A673 (cell line): Measurements from ENCODE around the gene FAM170B. TPM values are rescaled to one million over a fixed set of nuclear protein-coding genes. Genes with fewer than 3 reads are reported as not detected.

Experiments used
- BruUV-seq: library from RNA; stranded (reverse); fragments of 400-500 nt; replicated peaks from 2 replicates; lab custom pipeline; 2021; lab: Mats Ljungman, UMichigan
- CTCF ChIA-PET: fragments of 300-600 bp; sonication (Branson Sonifier 250); formaldehyde crosslinking; loops from one replicate; lab custom pipeline; 2022; ENCODE audit warnings: antibody characterized with exemption; lab: Charles Lee
- POLR2A ChIA-PET: fragments of 300-600 bp; sonication (Branson Sonifier 250); formaldehyde crosslinking; loops from one replicate; lab custom pipeline; 2022; ENCODE audit warnings: antibody characterized with exemption; ENCODE audit not compliant: low non-redundant PET; lab: Charles Lee
- DNase-seq: peaks from one replicate; pipeline ENCODE4 v3.0.0-alpha.2; 2015; ENCODE audit warnings: low spot score
- H3K27ac ChIP-seq: fragments of 200-600 bp; sonication (generic); 2 replicates; pipeline ENCODE4 v1.5.1; 2016; ENCODE audit warnings: mixed run types, low read depth, mild to moderate bottlenecking, mixed read lengths, antibody characterized with exemption, low read length; ENCODE audit not compliant: poor library complexity, severe bottlenecking
- H3K27me3 ChIP-seq: fragments of 200-600 bp; sonication (generic); replicated peaks from 2 replicates; pipeline ENCODE4 v1.6.1; 2017; ENCODE audit warnings: mixed run types, low read depth, mild to moderate bottlenecking, mixed read lengths, antibody characterized with exemption, low read length; ENCODE audit not compliant: insufficient read depth, poor library complexity
- H3K36me3 ChIP-seq: fragments of 200-600 bp; sonication (generic); 2 replicates; pipeline ENCODE4 v1.6.1; 2016; ENCODE audit warnings: mixed run types, mild to moderate bottlenecking, mixed read lengths, antibody characterized with exemption, low read length; ENCODE audit not compliant: insufficient read depth, poor library complexity, severe bottlenecking
- H3K4me1 ChIP-seq: fragments of 200-600 bp; sonication (generic); 2 replicates; pipeline ENCODE4 v1.6.1; 2017; ENCODE audit warnings: mixed run types, mild to moderate bottlenecking, mixed read lengths, antibody characterized with exemption, low read length; ENCODE audit not compliant: insufficient read depth, poor library complexity, severe bottlenecking
- H3K4me3 ChIP-seq: fragments of 200-600 bp; sonication (generic); 2 replicates; pipeline ENCODE4 v1.5.1; 2016; ENCODE audit warnings: low read depth, mixed run types, mild to moderate bottlenecking, mixed read lengths, low read length; ENCODE audit not compliant: poor library complexity, severe bottlenecking
- H3K9me3 ChIP-seq: fragments of 200-600 bp; sonication (generic); 2 replicates; pipeline ENCODE4 v1.6.1; 2016; ENCODE audit warnings: mixed run types, low read depth, mild to moderate bottlenecking, mixed read lengths, antibody characterized with exemption, low read length; ENCODE audit not compliant: poor library complexity, severe bottlenecking
- CTCF ChIP-seq: fragments of 300-800, 200-600 bp; sonication (generic); conservative IDR thresholded peaks from 2 replicates; pipeline ENCODE4 v1.5.1; 2017; ENCODE audit warnings: low read depth, mild to moderate bottlenecking, antibody characterized with exemption, low read length, moderate library complexity, mixed read lengths
- EZH2 ChIP-seq: fragments of 200-600 bp; sonication (generic); IDR thresholded peaks from 2 replicates; pipeline ENCODE4 v1.6.1; 2017; ENCODE audit warnings: borderline replicate concordance, low read depth, mild to moderate bottlenecking, mixed read lengths, antibody characterized with exemption, low read length; ENCODE audit not compliant: poor library complexity, severe bottlenecking
- intact Hi-C: fragments of 100-400 bp; cut with micrococcal nuclease; formaldehyde crosslinking; loops from one replicate; pipeline ENCODE4 v1.10.0; 2022; ENCODE audit not compliant: unreplicated experiment
- total RNA-seq: library from RNA; stranded (reverse); gene quantifications from 2 replicates; pipeline ENCODE4 v1.2.3, GENCODE V29; 2021

The FAM170B gene
- total RNA-seq, 1 experiment from 2014 or later = not detected

GRCh38 chr10:49172777-49173132 is 38.9 kb upstream of the FAM170B start:
- Histone ChIP-seq H3K4me3 (no peak overlapping the region), H3K27ac (no peak overlapping the region), H3K9me3 (no peaks in the 10 kb centered on the region), H3K36me3 (no peaks in the 10 kb centered on the region), H3K4me1 (no peaks in the 10 kb centered on the region), H3K27me3 (no peaks in the 10 kb centered on the region)
- no peak for DNase-seq
- intact Hi-C loops = no loop called here
- ChIA-PET CTCF (no interaction called here), POLR2A (no interaction called here)
- TF ChIP-seq EZH2 (no peak), CTCF (no peak)
- no TSS peak for BruUV-seq

GRCh38 chr10:49172061-49172776 is 38.4 kb upstream of the FAM170B start:
- ChIA-PET CTCF (no interaction called here), POLR2A (no interaction called here)
- intact Hi-C loops = no loop called here
- Histone ChIP-seq H3K27ac (no peak overlapping the region), H3K4me3 (no peak overlapping the region), H3K36me3 (no peaks in the 10 kb centered on the region), H3K4me1 (no peaks in the 10 kb centered on the region), H3K27me3 (no peaks in the 10 kb centered on the region), H3K9me3 (no peaks in the 10 kb centered on the region)
- DNase-seq = no peak
- no TSS peak for BruUV-seq
- TF ChIP-seq CTCF = no peak
- TF ChIP-seq EZH2 = no peak

- no peak for DNase-seq
- ChIA-PET POLR2A (no interaction called here), CTCF (no interaction called here)
- H3K36me3 ChIP-seq = no peaks in the 10 kb centered on the region
- H3K4me3 ChIP-seq = no peak overlapping the region
- TF ChIP-seq EZH2 (no peak), CTCF (no peak)
- H3K9me3 ChIP-seq = no peaks in the 10 kb centered on the region
- intact Hi-C loops = no loop called here
- H3K27me3 ChIP-seq = no peaks in the 10 kb centered on the region
- no peaks in the 10 kb centered on the region for H3K4me1 ChIP-seq
- no TSS peak for BruUV-seq
- H3K27ac ChIP-seq = no peak overlapping the region
These were observed 37.7 kb upstream of the FAM170B start for GRCh38 chr10:49171326-49172060.
